Testis (tissue), 2 donors: ENCODE data around the gene PNLIPRP3.

Source experiments
- CTCF ChIP-seq, 3 experiments: fragments of 450-650 bp in 2 of 3; fragments of 200-600 bp in 1 of 3; sonication (generic) in 1 of 3; IDR thresholded peaks; one replicate each; pipeline ENCODE4 v1.5.1; 2016 to 2019; ENCODE audit warnings: antibody characterized with exemption in 3 of 3, mild to moderate bottlenecking in 2 of 3, moderate library complexity in 1 of 3
- POLR2A ChIP-seq: fragments of 450-650 bp; IDR thresholded peaks from one replicate; pipeline ENCODE4 v1.6.1; 2017; ENCODE audit warnings: antibody characterized with exemption, mild to moderate bottlenecking, moderate library complexity

GRCh38 chr10:116444527-116445142 is 17.0 kb downstream of the PNLIPRP3 start:
- peak; percentile 12 to 86 (median 68) for TF ChIP-seq CTCF (IDR thresholded peaks at IDR 0.05)
- no peak for TF ChIP-seq POLR2A
